Activated gamma-delta T cell treated with Interleukin-2 at 50 U/mL for 16 hours (primary cell): Measurements from ENCODE around the gene KIFC3.
A peak's percentile ranks its signal among the peaks of the same experiment; 100 is the strongest.
"Not testable (repeated sequence)": the region's sequence is repeated elsewhere in the genome, so short reads cannot be mapped to it uniquely, and the experiment has no call there.

Source experiments
- DNase-seq: peaks from one replicate; pipeline ENCODE4 v3.0.0-alpha.2; 2020

Gene KIFC3

DNA sequence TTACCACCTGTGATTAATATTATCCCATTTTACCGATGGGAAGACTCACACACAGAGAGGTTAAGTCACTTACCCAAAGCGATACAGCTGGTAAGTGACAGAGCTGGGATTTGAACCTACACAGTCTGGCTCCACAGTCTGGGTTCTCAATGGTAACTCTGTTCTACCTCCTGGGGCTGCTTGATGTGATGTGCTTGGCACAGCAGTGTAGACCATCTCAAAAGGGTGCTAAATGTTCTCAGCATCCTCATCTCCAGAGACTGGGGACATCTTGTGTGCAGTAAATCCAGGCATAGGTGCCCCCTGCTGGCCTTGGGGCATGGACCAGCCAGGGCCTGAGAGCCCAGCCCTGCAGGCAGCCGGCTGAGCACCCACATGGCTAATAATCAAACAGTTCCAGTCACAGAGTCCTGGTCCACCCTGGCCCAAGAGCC lies 82.1 kb downstream of the KIFC3 start:
- DNase-seq: peak; percentile 40

DNA sequence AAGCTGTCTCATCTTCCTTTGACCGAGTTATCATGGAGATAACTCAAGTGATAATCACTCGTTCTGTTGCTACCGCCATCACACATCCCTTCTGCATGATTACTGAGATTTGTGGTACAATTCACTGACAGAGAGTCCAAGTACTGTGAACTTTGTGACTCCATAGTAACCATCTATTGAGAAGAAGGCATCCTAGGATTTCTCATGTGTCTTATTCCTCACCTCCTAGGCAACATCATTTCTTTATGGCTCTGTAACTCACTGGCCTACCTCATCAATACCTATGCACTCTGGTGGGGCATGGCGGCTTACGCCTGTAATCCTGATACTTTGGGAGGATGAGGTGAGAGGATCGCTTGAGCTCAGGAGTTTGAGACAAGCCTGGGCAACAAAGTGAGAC lies 88.2 kb downstream of the KIFC3 start:
- no peak for DNase-seq

DNA sequence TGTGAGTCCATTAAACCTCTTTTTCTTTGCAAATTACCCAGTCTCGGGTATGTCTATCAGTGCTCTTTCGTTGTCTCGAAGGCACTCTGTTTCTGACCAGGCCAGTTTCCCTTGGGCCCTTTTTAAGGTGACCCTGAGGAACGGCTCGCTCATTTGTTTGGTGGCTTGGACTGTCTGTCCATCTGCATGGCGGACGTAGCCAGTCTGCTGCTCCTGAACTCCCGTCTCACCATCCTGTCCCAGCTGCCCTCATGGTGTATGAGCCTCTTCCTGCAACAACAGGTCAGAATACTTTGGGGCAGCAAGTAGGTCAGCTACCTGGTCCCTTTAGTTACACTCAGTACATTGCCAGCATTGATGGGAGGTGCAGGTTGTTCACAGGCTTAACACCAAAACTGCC lies 88.7 kb downstream of the KIFC3 start:
- no peak for DNase-seq

DNA sequence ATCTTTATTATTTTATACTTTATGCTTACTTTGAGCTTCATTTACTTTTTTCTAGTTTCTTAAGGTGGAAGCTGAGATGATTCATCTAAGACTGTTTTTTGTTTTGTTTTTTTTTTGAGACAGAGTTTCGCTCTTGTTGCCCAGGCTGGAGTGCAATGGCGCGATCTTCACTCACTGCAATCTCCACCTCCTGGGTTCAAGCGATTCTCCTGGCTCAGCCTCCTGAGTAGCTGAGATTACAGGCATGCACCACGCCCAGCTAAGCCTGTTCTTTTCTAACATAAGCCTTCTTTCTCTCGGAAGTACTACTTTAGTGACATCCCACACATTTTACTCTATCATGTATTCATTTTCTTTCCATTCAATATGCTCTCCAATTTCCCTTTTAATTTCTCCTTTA lies 89.7 kb downstream of the KIFC3 start:
- not testable (repeated sequence) for DNase-seq

DNA sequence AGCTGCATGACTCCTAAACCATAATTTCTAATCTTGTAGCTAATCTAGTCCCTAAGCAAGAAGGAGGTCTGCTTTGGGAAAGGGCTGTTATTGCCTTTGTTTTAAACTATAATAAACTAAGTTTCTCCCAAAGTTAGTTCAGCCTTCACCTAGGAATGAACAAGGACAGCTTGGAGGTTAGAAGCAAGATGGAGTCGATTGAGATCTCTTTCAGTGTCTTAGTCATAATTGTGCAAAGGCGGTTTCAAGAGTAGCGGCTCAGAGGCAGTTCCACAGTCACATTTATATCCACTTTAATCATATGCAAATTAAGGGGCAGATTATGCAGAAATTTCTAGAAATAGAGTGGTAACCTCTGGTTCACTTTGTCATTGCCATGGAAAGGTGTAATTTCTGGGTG lies 90.3 kb downstream of the KIFC3 start:
- no peak for DNase-seq

DNA sequence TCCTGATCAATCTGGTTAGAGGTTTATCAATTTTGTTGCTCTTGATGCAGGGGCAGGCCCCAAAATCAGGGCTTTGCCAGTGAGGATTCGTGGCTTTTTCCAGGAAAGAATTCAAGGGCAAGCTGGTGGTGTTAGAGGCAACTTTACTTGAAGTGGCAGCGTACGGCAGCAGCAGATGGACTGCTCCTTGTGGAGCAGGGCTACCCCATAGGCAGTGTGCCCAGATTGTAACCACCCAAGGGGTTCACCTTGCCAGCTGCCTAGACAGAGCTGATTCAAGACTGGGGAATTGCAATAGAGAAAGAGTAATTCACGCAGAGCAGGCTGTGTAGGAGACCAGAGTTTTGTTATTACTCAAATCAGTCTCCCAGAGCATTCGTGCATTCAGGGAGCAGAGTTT lies 90.9 kb downstream of the KIFC3 start:
- no peak for DNase-seq

DNA sequence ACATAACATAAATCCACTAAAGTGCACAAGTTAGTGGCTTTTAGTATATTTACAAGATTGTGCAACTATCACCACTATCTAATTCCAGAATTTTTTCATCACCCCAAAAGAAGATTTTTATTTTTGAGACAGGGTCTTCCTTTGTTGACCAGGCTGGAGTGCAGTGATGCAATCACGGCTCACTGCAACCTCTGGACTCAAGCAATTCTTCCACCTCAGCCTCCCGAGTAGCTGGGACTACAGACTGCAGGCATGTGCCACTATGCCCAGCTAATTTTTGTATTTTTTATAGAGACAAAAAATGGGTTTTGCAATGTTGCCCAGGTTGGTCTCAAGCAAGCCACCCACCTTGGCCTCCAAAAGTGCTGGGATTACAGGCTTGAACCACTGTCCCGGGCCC lies 92.6 kb downstream of the KIFC3 start:
- DNase-seq: no peak
